HG03196 (cell line): ENCODE results near the gene DIP2C.
"Not testable (repeated sequence)": the region's sequence is repeated elsewhere in the genome, so short reads cannot be mapped to it uniquely, and the experiment has no call there.

Experiments
- ATAC-seq: cut with Tn5 transposase; IDR thresholded peaks from one replicate; pipeline ENCODE4 v1.9.1; 2021; ENCODE audit not compliant: unreplicated experiment

DIP2C gene

DNA sequence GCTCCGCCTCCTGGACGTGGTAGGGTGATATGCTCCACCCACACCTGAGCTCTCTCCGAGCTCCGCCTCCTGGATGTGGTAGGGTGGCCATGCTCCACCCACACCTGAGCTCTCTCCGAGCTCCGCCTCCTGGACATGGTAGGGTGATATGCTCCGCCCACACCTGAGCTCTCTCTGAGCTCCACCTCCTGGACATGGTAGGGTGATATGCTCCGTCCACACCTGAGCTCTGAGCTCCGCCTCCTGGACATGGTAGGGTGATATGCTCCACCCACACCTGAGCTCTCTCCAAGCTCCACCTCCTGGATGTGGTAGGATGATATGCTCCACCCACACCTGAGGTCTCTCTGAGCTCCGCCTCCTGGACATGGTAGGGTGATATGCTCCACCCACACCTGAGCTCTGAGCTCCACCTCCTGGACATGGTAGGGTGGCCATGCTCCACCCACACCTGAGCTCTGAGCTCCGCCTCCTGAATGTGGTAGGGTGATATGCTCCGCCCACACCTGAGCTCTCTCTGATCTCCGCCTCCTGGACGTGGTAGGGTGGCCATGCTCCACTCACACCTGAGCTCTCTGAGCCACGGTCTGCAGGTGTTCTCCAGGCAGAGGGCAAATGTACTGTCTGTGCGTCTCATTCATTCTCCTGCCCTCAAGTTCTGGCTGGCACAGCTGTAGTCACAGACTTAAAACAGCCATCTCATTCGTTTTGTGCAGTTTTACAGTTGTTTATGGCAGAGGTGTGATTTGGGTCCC is 252.4 kb downstream of the DIP2C start:
- no peak for ATAC-seq

GRCh38 chr10:436013-436697 is 253.3 kb downstream of the DIP2C start:
- ATAC-seq = no peak

- ATAC-seq = no peak
Observed at GRCh38 chr10:435397-435796, 254.1 kb downstream of the DIP2C start.

DNA sequence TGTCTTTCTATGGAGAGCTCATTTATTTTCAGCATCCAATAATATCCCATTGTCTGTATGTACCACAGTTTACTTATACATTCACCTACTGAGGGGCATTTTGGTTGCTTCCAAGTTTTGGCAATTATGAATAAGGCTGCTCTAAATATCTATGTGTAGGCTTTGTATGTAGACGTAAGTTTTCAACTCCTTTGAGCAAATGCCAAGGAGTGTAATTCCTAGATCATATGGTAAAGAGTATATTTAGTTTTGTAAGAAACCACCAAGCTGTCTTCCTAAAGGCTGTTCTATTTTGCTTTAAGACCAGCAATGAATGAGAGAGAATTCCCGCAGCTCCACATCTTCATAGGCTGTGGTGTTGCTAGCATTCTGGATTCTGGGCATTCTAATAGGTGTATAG is 259.8 kb downstream of the DIP2C start:
- no peak for ATAC-seq

DNA sequence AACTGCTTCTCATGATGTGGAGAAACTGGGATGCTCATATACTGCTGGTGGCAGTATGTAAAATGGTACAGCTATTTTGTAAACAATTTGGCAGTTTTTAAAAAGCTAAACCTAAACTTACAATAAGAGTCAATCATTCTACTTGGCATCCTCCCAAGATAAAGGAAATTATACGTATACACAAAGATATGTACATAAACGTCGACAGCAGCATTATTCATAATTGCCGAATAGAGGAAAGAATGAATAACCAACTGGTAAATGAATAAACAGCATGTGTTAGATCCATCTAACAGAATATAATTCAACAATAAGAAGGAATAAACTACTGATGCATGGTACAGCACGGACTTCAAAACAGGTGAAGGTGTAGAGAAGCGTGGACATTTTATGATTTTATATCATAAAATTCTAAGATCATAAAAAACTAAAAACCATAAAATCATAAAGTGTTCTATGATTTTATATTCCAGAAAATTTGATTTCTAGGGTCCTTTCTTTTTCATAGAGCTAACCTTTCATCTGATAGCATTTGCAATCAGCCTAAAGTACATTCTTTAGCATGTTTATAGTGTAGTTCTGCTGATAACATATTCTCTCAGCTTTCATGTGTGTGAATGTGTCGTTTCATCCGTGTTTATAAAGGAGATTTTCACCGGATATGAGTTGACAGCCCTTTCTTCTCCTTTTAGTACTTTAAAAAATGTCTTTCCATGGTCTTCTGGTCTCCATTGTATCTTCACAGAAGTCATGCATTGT is 261.5 kb downstream of the DIP2C start:
- no peak for ATAC-seq

GRCh38 chr10:425365-425764 is 264.1 kb downstream of the DIP2C start:
- ATAC-seq = not testable (repeated sequence)

- not testable (repeated sequence) for ATAC-seq
Observed at GRCh38 chr10:424724-425123, 264.7 kb downstream of the DIP2C start.

DNA sequence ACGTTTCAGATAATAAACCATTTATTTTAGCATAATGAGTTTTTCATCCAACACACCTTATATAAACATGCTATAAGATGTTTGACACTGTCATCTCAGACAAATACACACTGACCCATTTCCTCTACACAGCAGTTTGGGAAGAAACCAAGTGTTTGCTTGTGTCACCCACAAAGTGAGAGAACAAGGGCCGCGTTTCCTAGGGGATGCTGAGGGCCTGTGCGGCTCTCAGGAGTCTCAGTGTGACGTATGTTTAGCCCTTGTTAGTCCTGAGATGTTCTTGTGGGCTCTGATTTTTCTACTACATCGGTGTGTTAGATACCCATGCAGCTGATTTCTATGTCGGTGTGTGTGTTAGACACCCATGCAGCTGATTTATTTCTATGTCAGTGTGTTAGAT is 266.3 kb downstream of the DIP2C start:
- no peak for ATAC-seq

- no peak for ATAC-seq
Observed at GRCh38 chr10:422675-423074, 266.8 kb downstream of the DIP2C start.

- ATAC-seq = no peak
Observed at GRCh38 chr10:422241-422640, 267.2 kb downstream of the DIP2C start.

- no peak for ATAC-seq
Observed at GRCh38 chr10:421170-421569, 268.3 kb downstream of the DIP2C start.

DNA sequence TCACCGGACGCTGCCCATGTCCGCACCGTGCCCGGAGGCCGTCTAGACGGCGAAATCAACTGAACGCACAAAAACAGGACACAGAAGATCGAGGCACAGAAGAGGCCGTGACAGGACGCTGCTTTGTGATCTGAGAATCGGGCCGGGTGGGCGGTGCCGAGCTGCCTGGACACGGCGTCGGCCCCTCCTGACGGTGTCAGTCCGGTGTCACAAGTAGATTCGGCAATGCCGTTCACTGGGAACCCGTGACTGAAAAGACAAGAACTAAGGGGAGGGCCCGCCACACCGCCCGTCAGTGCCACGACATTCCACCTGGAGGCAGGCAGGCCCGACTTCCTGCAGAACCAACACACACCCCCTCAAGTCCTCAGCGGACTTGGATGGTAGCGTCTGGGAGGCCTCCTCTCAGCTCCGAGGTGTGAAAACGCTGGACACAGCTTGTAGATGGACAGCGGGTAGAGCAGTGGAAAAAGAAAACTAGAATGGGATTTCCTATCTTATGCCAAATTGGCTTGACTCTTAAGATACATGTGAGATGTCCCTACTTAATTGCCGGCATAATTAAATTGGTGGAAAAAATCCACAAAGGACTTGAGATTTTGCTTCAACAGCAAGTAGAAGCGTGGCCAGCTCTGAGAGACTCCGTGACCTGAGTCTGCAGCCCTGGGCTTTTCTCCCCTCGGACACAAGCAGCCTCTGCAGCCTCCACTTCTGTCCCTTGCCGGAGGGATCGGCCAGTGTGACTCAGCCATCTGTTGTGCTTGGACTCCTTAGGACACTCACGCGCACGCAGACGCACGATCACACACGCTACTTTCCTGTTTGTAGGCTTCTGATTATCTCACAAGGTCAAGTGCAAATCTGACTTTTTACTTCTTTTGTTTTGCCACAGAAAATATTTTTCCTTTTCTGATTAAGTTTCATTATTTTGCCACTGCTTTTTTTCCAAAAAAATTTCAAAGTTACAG is 269.0 kb downstream of the DIP2C start:
- ATAC-seq = no peak

GRCh38 chr10:418894-419293 is 270.6 kb downstream of the DIP2C start:
- ATAC-seq = no peak

DNA sequence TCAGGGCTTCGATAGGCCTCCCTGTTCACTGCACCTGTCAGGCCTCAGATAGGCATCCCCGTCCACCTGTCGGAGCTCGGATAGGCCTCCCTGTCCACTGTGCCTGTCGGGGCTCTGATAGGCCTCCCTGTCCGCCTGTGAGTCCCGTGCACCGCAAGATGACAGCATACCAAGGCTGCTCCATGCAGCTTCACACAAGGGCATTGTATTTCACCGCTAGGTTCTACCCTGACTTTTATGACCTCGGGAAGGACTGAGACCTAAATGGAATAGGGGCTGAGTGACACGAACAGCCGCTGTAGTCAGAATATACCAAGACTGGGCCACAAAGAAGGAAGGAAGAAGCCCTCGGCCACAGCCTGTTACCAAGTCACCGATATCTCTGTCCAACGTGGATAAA is 271.2 kb downstream of the DIP2C start:
- ATAC-seq = no peak

DNA sequence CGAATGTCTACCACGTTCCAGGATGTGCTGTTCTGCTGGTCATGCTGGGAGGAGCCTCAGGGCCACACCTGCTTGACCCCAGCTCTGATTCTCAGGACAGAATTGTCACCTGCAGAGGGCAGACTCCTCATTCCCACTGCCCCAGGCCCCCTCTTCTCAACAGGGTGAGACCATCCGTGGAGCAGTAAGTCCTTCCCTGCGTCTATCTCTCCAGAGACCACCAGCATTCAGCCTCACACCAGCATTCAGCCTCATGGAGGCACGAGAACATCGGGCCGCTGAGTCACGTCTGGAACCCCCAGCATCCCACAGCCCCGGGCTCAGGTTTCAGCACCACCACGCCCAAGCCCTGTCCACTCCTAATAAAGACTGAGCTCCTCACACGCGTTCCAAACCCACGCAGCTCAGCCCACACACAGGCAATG is 273.4 kb downstream of the DIP2C start:
- ATAC-seq = no peak

DNA sequence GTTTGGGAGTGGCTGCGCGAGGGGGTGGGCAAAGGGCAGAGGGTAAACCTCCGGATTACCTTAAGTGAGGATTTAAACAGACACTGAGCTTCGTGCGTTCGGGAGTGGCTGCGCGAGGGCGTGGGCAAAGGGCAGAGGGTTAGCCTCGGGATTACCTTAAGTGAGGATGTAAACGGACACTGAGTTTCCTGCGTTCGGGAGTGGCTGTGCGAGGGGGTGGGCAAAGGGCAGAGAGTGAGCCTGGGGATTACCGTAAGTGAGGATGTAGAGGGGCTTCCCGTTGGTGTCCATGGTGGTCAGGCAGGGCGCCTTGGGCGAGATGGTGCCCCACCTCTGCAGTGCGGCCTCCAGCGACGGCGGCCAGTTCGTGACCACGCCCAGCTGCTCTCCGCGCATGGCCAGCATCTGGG is 275.8 kb downstream of the DIP2C start:
- ATAC-seq = no peak

DNA sequence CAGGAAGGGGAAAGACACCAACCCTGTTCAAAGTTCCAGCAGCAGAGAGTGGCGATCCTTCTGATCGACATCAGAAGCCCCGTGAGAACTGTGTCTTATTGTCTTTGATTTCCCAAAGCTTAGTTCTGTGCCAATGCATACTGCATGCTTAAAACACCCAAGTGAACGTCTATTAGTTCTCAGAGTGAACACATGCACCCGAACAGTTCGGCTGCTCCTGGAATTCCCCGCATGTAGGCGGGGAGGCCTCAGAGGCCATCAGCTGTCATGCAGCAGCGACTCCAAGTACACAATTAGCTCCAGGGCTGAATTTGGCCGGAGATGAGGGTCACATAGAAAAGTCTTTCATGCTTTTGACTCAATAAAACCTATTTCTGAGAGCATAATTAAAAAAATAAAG is 277.4 kb downstream of the DIP2C start:
- no peak for ATAC-seq

DNA sequence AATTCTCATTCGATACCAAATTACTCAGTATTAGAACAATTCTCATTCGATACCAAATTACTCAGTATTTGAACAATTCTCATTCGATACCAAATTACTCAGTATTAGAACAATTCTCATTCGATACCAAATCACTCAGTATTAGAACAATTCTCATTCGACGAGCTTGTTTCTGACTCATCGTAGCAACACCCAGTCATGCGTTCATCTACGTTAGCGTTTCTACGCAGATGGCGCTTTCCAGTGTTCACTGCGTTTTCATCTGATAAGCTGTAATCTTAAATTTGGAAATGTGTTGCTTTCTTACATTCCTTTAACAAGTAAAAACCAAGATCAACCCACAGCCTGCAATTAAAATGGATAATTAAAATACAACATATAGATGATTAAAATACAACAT is 277.9 kb downstream of the DIP2C start:
- no peak for ATAC-seq

- no peak for ATAC-seq
Observed at GRCh38 chr10:409408-410040, 279.9 kb downstream of the DIP2C start.

GRCh38 chr10:408236-408635 is 281.2 kb downstream of the DIP2C start:
- ATAC-seq = no peak
